Ovary (tissue), 3 donors: ENCODE measurements around the gene FOSL1.

Experiments
- CTCF ChIP-seq, 3 donors: fragments of 450-650 bp in 2 of 3; fragments of 200-600 bp in 1 of 3; IDR thresholded peaks; one replicate each; pipeline versions ENCODE4 v1.5.1 to v1.8.0; 2016 to 2022; ENCODE audit warnings: antibody characterized with exemption in 3 of 3, mild to moderate bottlenecking in 1 of 3
- POLR2A ChIP-seq: fragments of 450-650 bp; IDR thresholded peaks from one replicate; pipeline ENCODE4 v1.6.1; 2017; ENCODE audit warnings: antibody characterized with exemption, mild to moderate bottlenecking, moderate library complexity
- donor health status: DM: no; HTN: no; CAD: no.

- TF ChIP-seq CTCF (IDR thresholded peaks at IDR 0.05) (no peak), POLR2A (no peak)
These were observed 2.9 kb upstream of the FOSL1 start for GRCh38 chr11:65903068-65903481.
